ENCODE data around the gene FAM120B. TPM values are rescaled to one million over a fixed set of nuclear protein-coding genes. Genes with fewer than 3 reads are reported as not detected.

Gene FAM120B
- total and polyA plus RNA-seq, 2 experiments from 2014 or later = 7.2 to 16.7 TPM

DNA sequence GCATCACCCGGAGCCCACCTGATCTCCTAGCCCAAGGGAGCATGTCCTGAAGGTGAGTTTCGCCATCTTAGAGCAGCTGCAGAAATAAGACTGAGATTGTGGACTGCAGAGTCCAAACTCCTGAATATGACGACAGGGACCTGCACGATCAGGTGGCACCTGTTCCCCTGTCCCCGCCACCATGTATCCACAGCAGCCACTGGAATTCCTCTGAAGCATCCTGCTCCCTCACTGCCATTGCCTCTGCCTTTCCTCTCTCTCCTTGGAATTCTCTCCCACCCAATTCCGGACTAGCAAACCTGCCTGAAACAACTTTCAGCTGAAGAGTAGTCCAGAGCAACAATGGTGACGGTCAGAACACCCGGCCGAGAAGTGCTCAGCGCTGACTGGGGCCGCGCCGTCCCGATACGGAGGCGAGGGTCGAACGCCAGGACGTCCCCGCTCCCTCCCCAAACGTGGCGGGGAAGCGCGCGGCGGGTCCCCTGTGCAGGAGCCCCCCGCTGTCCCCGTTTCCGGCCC, 694 bp upstream of the FAM120B start:
- Histone ChIP-seq H3K4me1 (ENCODE audit: insufficient read depth) (peaks cover 7% of the 10 kb centered on the region; the same call in 1 of the 2 replicates), H3K4me3 (peak overlapping the region; percentile 76), H3K9me2 (ENCODE audit: insufficient read depth) (peaks cover 4% of the 10 kb centered on the region), H3K4me2 (peak overlapping the region; percentile 93), H3K27me3 (ENCODE audit: insufficient read depth) (peaks cover 24% of the 10 kb centered on the region), H4K20me1 (replicated peaks; ENCODE audit: insufficient read depth) (no peaks in the 10 kb centered on the region; the same call in none of the 2 replicates), H3F3A (replicated peaks; ENCODE audit: low read depth) (0 out of 2 replicates have a peak, but pooled peaks cover 3% of the 10 kb centered on the region), H3K36me3 (ENCODE audit: insufficient read depth) (peaks cover 3% of the 10 kb centered on the region; the same call in 1 of the 2 replicates), H3K27ac (ENCODE audit: low read depth) (no peak overlapping the region), H2AFZ (peak overlapping the region; percentile 94), H3K79me2 (replicated peaks; ENCODE audit: insufficient read depth) (peaks cover 45% of the 10 kb centered on the region)
- H3K27me3 Mint-ChIP-seq (ENCODE audit: insufficient read depth, low read depth, poor library complexity) = peaks cover 37% of the 10 kb centered on the region
- no peak for TF ChIP-seq NANOG (IDR thresholded peaks at IDR 0.05; ENCODE audit: borderline replicate concordance)
- TF ChIP-seq, protein P1, sequence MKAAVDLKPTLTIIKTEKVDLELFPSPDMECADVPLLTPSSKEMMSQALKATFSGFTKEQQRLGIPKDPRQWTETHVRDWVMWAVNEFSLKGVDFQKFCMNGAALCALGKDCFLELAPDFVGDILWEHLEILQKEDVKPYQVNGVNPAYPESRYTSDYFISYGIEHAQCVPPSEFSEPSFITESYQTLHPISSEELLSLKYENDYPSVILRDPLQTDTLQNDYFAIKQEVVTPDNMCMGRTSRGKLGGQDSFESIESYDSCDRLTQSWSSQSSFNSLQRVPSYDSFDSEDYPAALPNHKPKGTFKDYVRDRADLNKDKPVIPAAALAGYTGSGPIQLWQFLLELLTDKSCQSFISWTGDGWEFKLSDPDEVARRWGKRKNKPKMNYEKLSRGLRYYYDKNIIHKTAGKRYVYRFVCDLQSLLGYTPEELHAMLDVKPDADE (IDR thresholded peaks at IDR 0.05) = peak; percentile 78; the same call in 1 of the 2 replicates
- TF ChIP-seq, protein P2, sequence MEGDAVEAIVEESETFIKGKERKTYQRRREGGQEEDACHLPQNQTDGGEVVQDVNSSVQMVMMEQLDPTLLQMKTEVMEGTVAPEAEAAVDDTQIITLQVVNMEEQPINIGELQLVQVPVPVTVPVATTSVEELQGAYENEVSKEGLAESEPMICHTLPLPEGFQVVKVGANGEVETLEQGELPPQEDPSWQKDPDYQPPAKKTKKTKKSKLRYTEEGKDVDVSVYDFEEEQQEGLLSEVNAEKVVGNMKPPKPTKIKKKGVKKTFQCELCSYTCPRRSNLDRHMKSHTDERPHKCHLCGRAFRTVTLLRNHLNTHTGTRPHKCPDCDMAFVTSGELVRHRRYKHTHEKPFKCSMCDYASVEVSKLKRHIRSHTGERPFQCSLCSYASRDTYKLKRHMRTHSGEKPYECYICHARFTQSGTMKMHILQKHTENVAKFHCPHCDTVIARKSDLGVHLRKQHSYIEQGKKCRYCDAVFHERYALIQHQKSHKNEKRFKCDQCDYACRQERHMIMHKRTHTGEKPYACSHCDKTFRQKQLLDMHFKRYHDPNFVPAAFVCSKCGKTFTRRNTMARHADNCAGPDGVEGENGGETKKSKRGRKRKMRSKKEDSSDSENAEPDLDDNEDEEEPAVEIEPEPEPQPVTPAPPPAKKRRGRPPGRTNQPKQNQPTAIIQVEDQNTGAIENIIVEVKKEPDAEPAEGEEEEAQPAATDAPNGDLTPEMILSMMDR (conservative IDR thresholded peaks at IDR 0.05; ENCODE audit: low read depth in 2 of 2) = no peak
- TF ChIP-seq, protein P3, sequence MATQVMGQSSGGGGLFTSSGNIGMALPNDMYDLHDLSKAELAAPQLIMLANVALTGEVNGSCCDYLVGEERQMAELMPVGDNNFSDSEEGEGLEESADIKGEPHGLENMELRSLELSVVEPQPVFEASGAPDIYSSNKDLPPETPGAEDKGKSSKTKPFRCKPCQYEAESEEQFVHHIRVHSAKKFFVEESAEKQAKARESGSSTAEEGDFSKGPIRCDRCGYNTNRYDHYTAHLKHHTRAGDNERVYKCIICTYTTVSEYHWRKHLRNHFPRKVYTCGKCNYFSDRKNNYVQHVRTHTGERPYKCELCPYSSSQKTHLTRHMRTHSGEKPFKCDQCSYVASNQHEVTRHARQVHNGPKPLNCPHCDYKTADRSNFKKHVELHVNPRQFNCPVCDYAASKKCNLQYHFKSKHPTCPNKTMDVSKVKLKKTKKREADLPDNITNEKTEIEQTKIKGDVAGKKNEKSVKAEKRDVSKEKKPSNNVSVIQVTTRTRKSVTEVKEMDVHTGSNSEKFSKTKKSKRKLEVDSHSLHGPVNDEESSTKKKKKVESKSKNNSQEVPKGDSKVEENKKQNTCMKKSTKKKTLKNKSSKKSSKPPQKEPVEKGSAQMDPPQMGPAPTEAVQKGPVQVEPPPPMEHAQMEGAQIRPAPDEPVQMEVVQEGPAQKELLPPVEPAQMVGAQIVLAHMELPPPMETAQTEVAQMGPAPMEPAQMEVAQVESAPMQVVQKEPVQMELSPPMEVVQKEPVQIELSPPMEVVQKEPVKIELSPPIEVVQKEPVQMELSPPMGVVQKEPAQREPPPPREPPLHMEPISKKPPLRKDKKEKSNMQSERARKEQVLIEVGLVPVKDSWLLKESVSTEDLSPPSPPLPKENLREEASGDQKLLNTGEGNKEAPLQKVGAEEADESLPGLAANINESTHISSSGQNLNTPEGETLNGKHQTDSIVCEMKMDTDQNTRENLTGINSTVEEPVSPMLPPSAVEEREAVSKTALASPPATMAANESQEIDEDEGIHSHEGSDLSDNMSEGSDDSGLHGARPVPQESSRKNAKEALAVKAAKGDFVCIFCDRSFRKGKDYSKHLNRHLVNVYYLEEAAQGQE (IDR thresholded peaks at IDR 0.05; ENCODE audit: unreplicated experiment) = no peak
- H3K9me3 Mint-ChIP-seq = peaks cover 56% of the 10 kb centered on the region
- peak overlapping the region; percentile 79 for H3K4me3 Mint-ChIP-seq
- DNase-seq (ENCODE audit: low spot score) (no peak), ATAC-seq (no peak)
- H3K36me3 Mint-ChIP-seq (ENCODE audit: low read depth) = peaks cover 54% of the 10 kb centered on the region
- no peak overlapping the region for H3K27ac Mint-ChIP-seq
- peaks cover 4% of the 10 kb centered on the region for H3K4me1 Mint-ChIP-seq

DNA sequence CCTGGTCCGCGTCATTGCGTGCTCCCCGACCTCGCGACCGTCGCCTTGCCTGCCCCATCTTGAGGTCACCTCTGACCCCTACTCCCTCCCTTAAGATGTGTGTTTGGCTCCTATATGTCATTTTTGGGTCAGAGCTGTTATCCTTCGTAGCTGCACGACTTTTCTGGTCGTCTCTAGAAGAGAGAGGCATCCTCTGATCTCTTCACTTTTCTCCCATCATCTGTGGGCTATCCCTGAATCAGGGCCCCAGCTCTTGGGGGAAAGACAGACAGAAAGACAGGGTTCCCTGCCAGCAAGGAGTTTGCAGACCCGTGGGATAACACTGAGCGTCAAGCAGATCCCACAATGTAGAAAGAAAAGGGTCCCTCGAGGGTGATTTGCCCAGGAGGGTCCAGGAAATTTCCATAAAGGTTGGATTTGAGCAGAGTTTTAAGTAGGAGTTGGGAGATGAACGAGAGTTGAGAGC, 555 bp downstream of the FAM120B start:
- DNase-seq (ENCODE audit: low spot score) (no peak), ATAC-seq (no peak)
- peak overlapping the region; percentile 76 for H3K4me3 ChIP-seq
- peak overlapping the region; percentile 94 for H2AFZ ChIP-seq
- H3F3A ChIP-seq (replicated peaks; ENCODE audit: low read depth) = 0 out of 2 replicates have a peak, but pooled peaks cover 3% of the 10 kb centered on the region
- peaks cover 57% of the 10 kb centered on the region for H3K79me2 ChIP-seq (replicated peaks; ENCODE audit: insufficient read depth)
- H3K27ac ChIP-seq (ENCODE audit: low read depth) = no peak overlapping the region
- peaks cover 2% of the 10 kb centered on the region; the same call in 1 of the 2 replicates for H3K36me3 ChIP-seq (ENCODE audit: insufficient read depth)
- peaks cover 4% of the 10 kb centered on the region for H3K4me1 Mint-ChIP-seq
- H3K27ac Mint-ChIP-seq = no peak overlapping the region
- H3K27me3 Mint-ChIP-seq (ENCODE audit: insufficient read depth, low read depth, poor library complexity) = peaks cover 26% of the 10 kb centered on the region
- H3K36me3 Mint-ChIP-seq (ENCODE audit: low read depth) = peaks cover 42% of the 10 kb centered on the region
- no peaks in the 10 kb centered on the region; the same call in none of the 2 replicates for H4K20me1 ChIP-seq (replicated peaks; ENCODE audit: insufficient read depth)
- peak overlapping the region; percentile 93 for H3K4me2 ChIP-seq
- peaks cover 7% of the 10 kb centered on the region; the same call in 1 of the 2 replicates for H3K4me1 ChIP-seq (ENCODE audit: insufficient read depth)
- peaks cover 4% of the 10 kb centered on the region for H3K9me2 ChIP-seq (ENCODE audit: insufficient read depth)
- H3K9me3 Mint-ChIP-seq = peaks cover 44% of the 10 kb centered on the region
- H3K4me3 Mint-ChIP-seq = peak overlapping the region; percentile 79
- peaks cover 24% of the 10 kb centered on the region for H3K27me3 ChIP-seq (ENCODE audit: insufficient read depth)
- TF ChIP-seq, protein P2 (conservative IDR thresholded peaks at IDR 0.05; ENCODE audit: low read depth in 2 of 2) = no peak
- TF ChIP-seq, protein P3 (IDR thresholded peaks at IDR 0.05; ENCODE audit: unreplicated experiment) = no peak
- no peak for TF ChIP-seq JUNB (IDR thresholded peaks at IDR 0.05; ENCODE audit: unreplicated experiment)
- no peak for TF ChIP-seq EZH2phosphoT487 (IDR thresholded peaks at IDR 0.05; ENCODE audit: unreplicated experiment)
- TF ChIP-seq, protein P1 (IDR thresholded peaks at IDR 0.05) = no peak
- TF ChIP-seq EZH2 (IDR thresholded peaks at IDR 0.05; ENCODE audit: low read depth, unreplicated experiment) = no peak
- no peak for TF ChIP-seq ZNF114 (CRISPR knock-in tag; IDR thresholded peaks at IDR 0.05)

Measured in GM23338 (cell line).